Measurements from ENCODE around the gene ZFHX3. TPM values are rescaled to one million over a fixed set of nuclear protein-coding genes. Genes with fewer than 3 reads are reported as not detected.
"Not testable (repeated sequence)": the region's sequence is repeated elsewhere in the genome, so short reads cannot be mapped to it uniquely, and the experiment has no call there.

ZFHX3 gene
- total RNA-seq, 2 donors from 2014 or later: 57.7 to 70.1 TPM

GRCh38 chr16:73083271-73083670 is 35.3 kb upstream of the ZFHX3 start:
- Histone ChIP-seq H3K4me1 (ENCODE audit: control insufficient read depth in 1 of 2, low read depth in 2 of 2) (peaks cover 0 to 40% of the 10 kb centered on the region in 2 donors), H3K36me3 (no peaks in the 10 kb centered on the region), H3K4me3 (no peak overlapping the region), H3K27ac (peak overlapping the region; percentile 21 to 71), H3K9me3 (no peaks in the 10 kb centered on the region), H3K27me3 (replicated peaks; ENCODE audit: insufficient read depth) (no peaks in the 10 kb centered on the region)
- no peak for DNase-seq (ENCODE audit: low spot score)
- TF ChIP-seq, protein P1, sequence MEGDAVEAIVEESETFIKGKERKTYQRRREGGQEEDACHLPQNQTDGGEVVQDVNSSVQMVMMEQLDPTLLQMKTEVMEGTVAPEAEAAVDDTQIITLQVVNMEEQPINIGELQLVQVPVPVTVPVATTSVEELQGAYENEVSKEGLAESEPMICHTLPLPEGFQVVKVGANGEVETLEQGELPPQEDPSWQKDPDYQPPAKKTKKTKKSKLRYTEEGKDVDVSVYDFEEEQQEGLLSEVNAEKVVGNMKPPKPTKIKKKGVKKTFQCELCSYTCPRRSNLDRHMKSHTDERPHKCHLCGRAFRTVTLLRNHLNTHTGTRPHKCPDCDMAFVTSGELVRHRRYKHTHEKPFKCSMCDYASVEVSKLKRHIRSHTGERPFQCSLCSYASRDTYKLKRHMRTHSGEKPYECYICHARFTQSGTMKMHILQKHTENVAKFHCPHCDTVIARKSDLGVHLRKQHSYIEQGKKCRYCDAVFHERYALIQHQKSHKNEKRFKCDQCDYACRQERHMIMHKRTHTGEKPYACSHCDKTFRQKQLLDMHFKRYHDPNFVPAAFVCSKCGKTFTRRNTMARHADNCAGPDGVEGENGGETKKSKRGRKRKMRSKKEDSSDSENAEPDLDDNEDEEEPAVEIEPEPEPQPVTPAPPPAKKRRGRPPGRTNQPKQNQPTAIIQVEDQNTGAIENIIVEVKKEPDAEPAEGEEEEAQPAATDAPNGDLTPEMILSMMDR (IDR thresholded peaks at IDR 0.05): no peak
- ATAC-seq (ENCODE audit: insufficient number of reproducible peaks, low FRiP score, low read depth): no peak

GRCh38 chr16:73082634-73083051 is 34.7 kb upstream of the ZFHX3 start:
- not testable (repeated sequence) for H3K9me3 ChIP-seq; H3K36me3 ChIP-seq; H3K27me3 ChIP-seq (replicated peaks; ENCODE audit: insufficient read depth); ATAC-seq (ENCODE audit: insufficient number of reproducible peaks, low FRiP score, low read depth); DNase-seq (ENCODE audit: low spot score); H3K4me3 ChIP-seq
- Histone ChIP-seq H3K27ac (peak overlapping the region; percentile 21 to 71), H3K4me1 (ENCODE audit: control insufficient read depth in 1 of 2, low read depth in 2 of 2) (peaks cover 0 to 40% of the 10 kb centered on the region in 2 donors)

DNA sequence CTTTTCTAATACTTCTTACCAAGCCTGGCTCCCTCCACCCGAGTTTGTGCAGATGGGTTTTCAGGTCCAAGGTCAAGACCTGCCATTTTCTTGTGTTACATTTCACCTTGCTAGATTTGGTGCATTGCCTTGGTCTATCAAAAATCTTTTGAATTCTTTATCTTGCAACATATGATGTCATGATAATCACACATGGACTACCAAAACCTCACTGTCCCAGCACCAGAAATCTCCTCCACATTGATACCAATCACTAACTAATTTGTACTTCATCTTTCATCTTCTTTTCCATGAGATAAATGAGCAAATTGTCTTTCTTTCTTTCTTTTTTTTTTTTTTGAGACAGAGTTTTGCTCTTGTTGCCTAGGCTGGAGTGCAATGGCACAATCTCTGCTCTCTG is 33.0 kb upstream of the ZFHX3 start:
- no peak for ATAC-seq (ENCODE audit: insufficient number of reproducible peaks, low FRiP score, low read depth)
- no peaks in the 10 kb centered on the region for H3K36me3 ChIP-seq
- H3K4me1 ChIP-seq (ENCODE audit: control insufficient read depth in 1 of 2, low read depth in 2 of 2): peaks cover 5 to 54% of the 10 kb centered on the region in 2 donors
- H3K27me3 ChIP-seq (replicated peaks; ENCODE audit: insufficient read depth): no peaks in the 10 kb centered on the region
- DNase-seq (ENCODE audit: low spot score): no peak
- TF ChIP-seq, protein P1 (IDR thresholded peaks at IDR 0.05): no peak
- no peaks in the 10 kb centered on the region for H3K9me3 ChIP-seq
- peak overlapping the region; percentile 19 to 71 for H3K27ac ChIP-seq
- H3K4me3 ChIP-seq: no peak overlapping the region

- H3K27ac ChIP-seq: peak overlapping the region; percentile 45 to 60
- no peaks in the 10 kb centered on the region for H3K9me3 ChIP-seq
- no peaks in the 10 kb centered on the region for H3K36me3 ChIP-seq
- no peaks in the 10 kb centered on the region for H3K27me3 ChIP-seq (replicated peaks; ENCODE audit: insufficient read depth)
- no peak overlapping the region for H3K4me3 ChIP-seq
- peaks cover 9 to 61% of the 10 kb centered on the region in 2 donors for H3K4me1 ChIP-seq (ENCODE audit: control insufficient read depth in 1 of 2, low read depth in 2 of 2)
- DNase-seq (ENCODE audit: low spot score): no peak
- TF ChIP-seq, protein P1 (IDR thresholded peaks at IDR 0.05): no peak
- ATAC-seq (ENCODE audit: insufficient number of reproducible peaks, low FRiP score, low read depth): no peak
Measured at GRCh38 chr16:73076324-73076810, 28.4 kb upstream of the ZFHX3 start.

- Histone ChIP-seq H3K36me3 (no peaks in the 10 kb centered on the region), H3K27me3 (replicated peaks; ENCODE audit: insufficient read depth) (no peaks in the 10 kb centered on the region), H3K4me3 (no peak overlapping the region), H3K9me3 (no peaks in the 10 kb centered on the region), H3K4me1 (ENCODE audit: control insufficient read depth in 1 of 2, low read depth in 2 of 2) (peaks cover 11 to 66% of the 10 kb centered on the region in 2 donors), H3K27ac (peak overlapping the region in 1 of 2 donors; percentile 99)
- TF ChIP-seq, protein P1 (IDR thresholded peaks at IDR 0.05): no peak
- DNase-seq (ENCODE audit: low spot score) (no peak), ATAC-seq (ENCODE audit: insufficient number of reproducible peaks, low FRiP score, low read depth) (no peak)
Measured at GRCh38 chr16:73074382-73074781, 26.5 kb upstream of the ZFHX3 start.

GRCh38 chr16:73072051-73072450 is 24.1 kb upstream of the ZFHX3 start:
- not testable (repeated sequence) for H3K4me3 ChIP-seq; H3K36me3 ChIP-seq; H3K27me3 ChIP-seq (replicated peaks; ENCODE audit: insufficient read depth); ATAC-seq (ENCODE audit: insufficient number of reproducible peaks, low FRiP score, low read depth); DNase-seq (ENCODE audit: low spot score); H3K9me3 ChIP-seq
- H3K27ac ChIP-seq: peak overlapping the region; percentile 90 to 99
- H3K4me1 ChIP-seq (ENCODE audit: control insufficient read depth in 1 of 2, low read depth in 2 of 2): peaks cover 24 to 74% of the 10 kb centered on the region in 2 donors
